Parathyroid adenoma (tissue), 2 donors: Measurements from ENCODE around the gene LMNA.

Source experiments
- H2AFZ ChIP-seq: fragments of 300-600 bp; sonication (generic); one replicate; pipeline ENCODE4 v1.7.0; 2017; ENCODE audit warnings: antibody characterized with exemption, mild to moderate bottlenecking
- H3K27ac ChIP-seq: fragments of 300-600 bp; sonication (generic); one replicate; pipeline ENCODE4 v1.7.0; 2017
- H3K27me3 ChIP-seq: fragments of 300-600 bp; sonication (generic); one replicate; pipeline ENCODE4 v1.7.0; 2017; ENCODE audit warnings: low read length; ENCODE audit not compliant: control insufficient read depth, insufficient read depth
- H3K36me3 ChIP-seq: fragments of 300-600 bp; sonication (generic); one replicate; pipeline ENCODE4 v1.7.0; 2017; ENCODE audit warnings: low read length; ENCODE audit not compliant: control insufficient read depth, insufficient read depth
- H3K4me1 ChIP-seq: fragments of 300-600 bp; sonication (generic); one replicate; pipeline ENCODE4 v1.7.0; 2017; ENCODE audit warnings: control low read depth
- H3K4me2 ChIP-seq: fragments of 300-600 bp; sonication (generic); one replicate; pipeline ENCODE4 v1.7.0; 2017; ENCODE audit warnings: low read length
- H3K4me3 ChIP-seq: fragments of 300-600 bp; sonication (generic); one replicate; pipeline ENCODE4 v1.7.0; 2017; ENCODE audit warnings: low read depth, low read length
- H3K79me2 ChIP-seq: fragments of 300-600 bp; sonication (generic); one replicate; pipeline ENCODE4 v1.7.0; 2017; ENCODE audit warnings: control low read depth
- H3K9ac ChIP-seq: fragments of 300-600 bp; sonication (generic); one replicate; pipeline ENCODE4 v1.7.0; 2017; ENCODE audit warnings: mild to moderate bottlenecking
- H3K9me3 ChIP-seq: fragments of 300-600 bp; sonication (generic); one replicate; pipeline ENCODE4 v1.7.0; 2017; ENCODE audit warnings: low read length; ENCODE audit not compliant: control insufficient read depth
- CTCF ChIP-seq: fragments of 300-600 bp; sonication (generic); IDR thresholded peaks from one replicate; pipeline ENCODE4 v1.7.0; 2017; ENCODE audit warnings: antibody characterized with exemption, mild to moderate bottlenecking
- donor health status: primary hyperparathyroidism.

Gene LMNA

DNA sequence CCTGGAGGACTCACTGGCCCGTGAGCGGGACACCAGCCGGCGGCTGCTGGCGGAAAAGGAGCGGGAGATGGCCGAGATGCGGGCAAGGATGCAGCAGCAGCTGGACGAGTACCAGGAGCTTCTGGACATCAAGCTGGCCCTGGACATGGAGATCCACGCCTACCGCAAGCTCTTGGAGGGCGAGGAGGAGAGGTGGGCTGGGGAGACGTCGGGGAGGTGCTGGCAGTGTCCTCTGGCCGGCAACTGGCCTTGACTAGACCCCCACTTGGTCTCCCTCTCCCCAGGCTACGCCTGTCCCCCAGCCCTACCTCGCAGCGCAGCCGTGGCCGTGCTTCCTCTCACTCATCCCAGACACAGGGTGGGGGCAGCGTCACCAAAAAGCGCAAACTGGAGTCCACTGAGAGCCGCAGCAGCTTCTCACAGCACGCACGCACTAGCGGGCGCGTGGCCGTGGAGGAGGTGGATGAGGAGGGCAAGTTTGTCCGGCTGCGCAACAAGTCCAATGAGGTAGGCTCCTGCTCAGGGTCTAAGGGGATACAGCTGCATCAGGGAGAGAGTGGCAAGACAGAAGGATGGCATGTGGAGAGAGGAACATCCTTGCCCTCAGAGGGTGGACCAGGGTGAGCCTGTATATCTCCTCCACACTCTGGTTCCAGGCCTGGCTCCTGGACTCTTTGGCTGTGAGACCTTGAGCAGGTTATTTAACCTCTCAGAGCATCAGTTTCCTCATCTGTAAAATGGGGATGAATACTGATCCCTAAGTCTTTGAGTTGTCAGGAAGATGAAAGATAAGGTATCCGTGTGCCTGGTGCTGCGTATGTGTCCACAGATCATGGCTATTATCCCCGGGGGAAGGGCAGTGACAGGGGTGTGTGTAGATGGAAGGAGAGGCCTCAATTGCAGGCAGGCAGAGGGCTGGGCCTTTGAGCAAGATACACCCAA lies 21.7 kb downstream of the LMNA start:
- no peaks in the 10 kb centered on the region for H3K79me2 ChIP-seq
- H3K9ac ChIP-seq, result no peak overlapping the region
- no peaks in the 10 kb centered on the region for H3K27me3 ChIP-seq
- H3K4me1 ChIP-seq, result peaks cover 1% of the 10 kb centered on the region
- H3K9me3 ChIP-seq, result no peaks in the 10 kb centered on the region
- H3K4me3 ChIP-seq, result no peak overlapping the region
- H2AFZ ChIP-seq, result no peak overlapping the region
- no peak overlapping the region for H3K27ac ChIP-seq
- TF ChIP-seq CTCF, result no peak
- H3K36me3 ChIP-seq, result no peaks in the 10 kb centered on the region
- H3K4me2 ChIP-seq, result no peak overlapping the region

DNA sequence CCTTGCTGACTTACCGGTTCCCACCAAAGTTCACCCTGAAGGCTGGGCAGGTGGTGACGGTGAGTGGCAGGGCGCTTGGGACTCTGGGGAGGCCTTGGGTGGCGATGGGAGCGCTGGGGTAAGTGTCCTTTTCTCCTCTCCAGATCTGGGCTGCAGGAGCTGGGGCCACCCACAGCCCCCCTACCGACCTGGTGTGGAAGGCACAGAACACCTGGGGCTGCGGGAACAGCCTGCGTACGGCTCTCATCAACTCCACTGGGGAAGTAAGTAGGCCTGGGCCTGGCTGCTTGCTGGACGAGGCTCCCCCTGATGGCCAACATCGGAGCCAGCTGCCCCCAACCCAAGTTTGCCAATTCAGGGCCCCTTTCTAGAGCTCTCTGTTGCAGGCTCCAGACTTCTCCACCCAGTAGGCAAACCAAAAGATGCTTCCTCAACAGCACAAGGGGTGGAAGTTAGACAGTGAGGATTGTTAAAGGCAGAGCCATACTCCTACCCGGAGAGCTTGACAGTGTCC lies 22.5 kb downstream of the LMNA start:
- Histone ChIP-seq H3K9me3 (no peaks in the 10 kb centered on the region), H3K27me3 (no peaks in the 10 kb centered on the region), H3K4me2 (no peak overlapping the region), H3K9ac (no peak overlapping the region), H3K4me3 (no peak overlapping the region), H3K36me3 (no peaks in the 10 kb centered on the region), H2AFZ (no peak overlapping the region), H3K4me1 (peaks cover 6% of the 10 kb centered on the region), H3K79me2 (no peaks in the 10 kb centered on the region), H3K27ac (no peak overlapping the region)
- TF ChIP-seq CTCF, result no peak

- Histone ChIP-seq H3K9me3 (no peaks in the 10 kb centered on the region), H3K4me2 (no peak overlapping the region), H3K27ac (no peak overlapping the region), H3K4me1 (peaks cover 6% of the 10 kb centered on the region), H3K79me2 (no peaks in the 10 kb centered on the region), H3K9ac (no peak overlapping the region), H2AFZ (no peak overlapping the region), H3K4me3 (no peak overlapping the region), H3K27me3 (no peaks in the 10 kb centered on the region), H3K36me3 (no peaks in the 10 kb centered on the region)
- no peak for TF ChIP-seq CTCF
Measured at GRCh38 chr1:156138458-156138867, 24.0 kb downstream of the LMNA start.

DNA sequence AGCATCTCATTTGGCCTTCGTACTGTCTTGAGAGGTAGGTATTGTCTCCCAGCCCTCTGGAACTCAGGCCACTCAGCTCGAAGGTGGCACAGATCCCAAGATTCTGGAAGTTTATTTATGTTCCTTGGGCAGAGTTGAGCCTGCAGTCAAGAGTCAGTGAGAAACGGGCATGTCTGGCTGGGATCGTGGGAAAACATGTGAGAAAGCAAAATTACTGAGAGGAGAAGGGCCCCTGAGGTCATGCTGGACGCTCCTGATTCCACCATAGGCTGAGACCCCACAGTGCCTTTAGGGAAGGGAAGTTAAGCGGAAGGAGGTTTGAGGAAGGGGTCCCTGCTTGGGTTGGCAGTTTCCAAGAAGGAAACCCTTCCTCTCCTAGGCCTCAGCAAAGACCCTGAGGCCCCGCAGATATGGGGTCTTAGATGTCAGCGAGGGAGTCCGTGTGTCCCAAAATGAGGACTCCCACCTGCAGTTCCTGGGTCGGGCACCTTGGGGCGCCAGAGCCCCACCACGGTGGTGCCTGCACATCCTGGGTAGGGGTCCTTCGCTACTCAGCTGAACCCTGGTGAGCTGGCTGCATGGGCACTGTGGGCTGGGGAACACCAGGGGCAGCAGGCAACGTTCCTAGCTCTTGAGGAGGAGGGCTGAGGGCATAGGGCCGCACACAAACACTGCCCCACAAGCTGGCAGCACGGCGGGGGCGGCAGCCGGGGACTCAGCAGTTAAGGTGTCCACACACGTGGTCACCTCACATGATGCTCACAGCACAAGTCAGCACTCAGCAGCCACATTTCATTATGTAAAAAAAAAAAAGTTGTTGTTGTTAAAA lies 26.6 kb downstream of the LMNA start:
- Histone ChIP-seq H3K27ac (peak overlapping the region; percentile 71), H3K4me3 (no peak overlapping the region), H3K9me3 (no peaks in the 10 kb centered on the region), H2AFZ (peak overlapping the region; percentile 28), H3K36me3 (no peaks in the 10 kb centered on the region), H3K4me1 (peaks cover 6% of the 10 kb centered on the region), H3K9ac (no peak overlapping the region), H3K27me3 (no peaks in the 10 kb centered on the region), H3K4me2 (peak overlapping the region; percentile 3), H3K79me2 (no peaks in the 10 kb centered on the region)
- TF ChIP-seq CTCF, result peak; percentile 37
